ENCODE data around the gene F2RL3. TPM values are rescaled to one million over a fixed set of nuclear protein-coding genes. Genes with fewer than 3 reads are reported as not detected.

The F2RL3 gene
- total RNA-seq (2014; rRNA removed; shearing (Covaris generic)), result not detected in 2 replicates
- not detected in 2 replicates for polyA plus RNA-seq (2014; cell fraction: nucleus; rRNA removed)

DNA sequence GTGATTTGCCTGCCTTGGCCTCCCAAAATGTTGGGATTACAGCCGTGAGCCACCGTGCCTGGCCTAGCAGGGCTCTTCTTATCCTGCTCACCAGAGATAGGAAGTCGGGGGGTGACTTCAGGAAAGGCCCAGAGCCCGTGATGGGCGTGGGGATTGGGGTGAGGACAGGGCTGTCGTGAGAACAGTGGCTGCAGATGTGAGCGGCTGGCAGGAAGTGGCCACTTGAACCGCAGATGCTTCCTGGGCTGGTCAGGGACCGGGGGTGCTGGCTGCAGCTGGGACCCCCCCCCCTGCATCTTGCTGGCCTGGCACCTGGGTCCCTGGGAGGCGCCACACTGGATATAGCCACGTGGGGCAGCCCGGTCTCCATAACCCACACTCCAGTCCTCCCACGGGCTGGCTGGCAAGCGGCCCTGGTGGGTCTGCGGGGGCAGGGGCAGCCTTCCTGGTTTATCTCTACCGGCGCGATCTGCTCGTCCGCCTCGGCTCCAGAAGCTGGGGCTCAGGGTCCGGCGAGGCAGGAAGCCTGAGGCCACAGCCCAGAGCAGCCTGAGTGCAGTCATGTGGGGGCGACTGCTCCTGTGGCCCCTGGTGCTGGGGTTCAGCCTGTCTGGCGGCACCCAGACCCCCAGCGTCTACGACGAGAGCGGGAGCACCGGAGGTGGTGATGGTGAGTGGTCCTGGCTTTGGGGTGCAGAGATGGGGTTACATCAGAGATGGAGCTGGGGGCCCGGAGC lies at the start of gene F2RL3:
Gene F2RL3 (plus strand): TSS at position 371 of the 737 bp plus-strand sequence. CDS start 191 bp downstream, at position 562.
- DNase-seq (ENCODE audit: extremely low read depth, low read depth), result no peak

DNA sequence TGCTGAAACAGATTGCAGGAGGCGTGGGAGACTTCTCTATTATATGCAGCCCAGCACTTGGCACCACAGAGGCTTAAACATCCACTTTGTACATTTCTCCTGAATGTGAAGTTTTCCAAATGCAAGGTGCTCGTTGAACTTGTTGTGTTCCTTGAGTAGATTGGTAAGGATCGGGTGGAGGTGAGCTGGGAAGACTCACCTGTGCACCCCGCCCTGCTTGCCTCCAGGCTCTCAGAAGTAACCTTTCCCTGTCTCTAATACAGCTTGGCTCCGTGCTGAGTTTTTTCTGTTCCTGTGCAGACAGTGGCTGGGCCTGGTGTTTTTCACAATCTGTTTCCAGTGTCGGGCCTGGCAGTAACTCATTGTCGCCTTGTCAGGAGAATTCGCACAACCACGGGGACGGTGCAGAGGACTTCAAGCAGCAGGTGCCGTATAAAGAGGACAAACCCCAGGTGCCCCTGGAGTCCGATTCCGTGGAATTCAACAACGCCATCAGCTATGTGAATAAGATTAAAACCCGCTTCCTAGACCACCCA lies 47.3 kb upstream of the F2RL3 start:
- no peak for DNase-seq (ENCODE audit: extremely low read depth, low read depth)

DNA sequence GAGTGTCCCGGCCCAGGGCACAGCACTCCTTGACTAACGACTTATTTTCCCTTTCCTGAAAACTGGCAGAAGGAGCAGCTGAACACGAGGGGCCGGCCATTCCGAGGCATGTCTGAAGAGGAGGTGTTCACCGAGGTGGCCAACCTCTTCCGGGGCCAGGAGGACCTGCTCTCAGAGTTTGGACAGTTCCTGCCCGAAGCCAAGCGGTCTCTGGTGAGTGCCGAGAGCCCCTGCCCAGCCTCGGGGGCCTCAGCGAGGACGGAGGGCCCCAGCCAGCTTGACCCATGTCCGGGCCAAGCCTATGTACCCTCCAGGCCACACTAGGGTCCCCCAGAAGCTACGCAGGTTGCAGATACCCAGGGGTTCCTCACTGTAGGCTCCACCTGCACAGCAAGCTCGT lies 41.9 kb upstream of the F2RL3 start:
- DNase-seq (ENCODE audit: extremely low read depth, low read depth), result no peak

DNA sequence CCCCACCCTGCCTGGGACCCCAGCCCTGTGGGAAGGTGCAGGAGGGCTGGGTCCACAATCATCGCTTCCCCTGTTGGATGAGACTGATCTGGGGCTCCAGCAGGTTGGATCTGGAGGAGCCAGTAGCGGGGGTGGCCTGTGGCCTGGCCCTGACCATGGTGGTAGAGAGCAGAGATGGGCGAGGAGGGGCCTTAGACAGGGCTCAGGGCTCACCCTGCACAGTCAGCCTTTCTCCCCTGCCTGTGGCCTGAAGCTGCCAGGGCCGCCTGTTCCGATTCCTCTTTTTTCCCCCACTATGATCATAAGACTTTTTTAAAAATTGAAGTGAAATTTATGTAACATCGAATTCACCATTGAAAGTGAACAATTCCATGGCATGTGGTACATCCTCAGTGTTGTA lies 41.4 kb upstream of the F2RL3 start:
- no peak for DNase-seq (ENCODE audit: extremely low read depth, low read depth)

DNA sequence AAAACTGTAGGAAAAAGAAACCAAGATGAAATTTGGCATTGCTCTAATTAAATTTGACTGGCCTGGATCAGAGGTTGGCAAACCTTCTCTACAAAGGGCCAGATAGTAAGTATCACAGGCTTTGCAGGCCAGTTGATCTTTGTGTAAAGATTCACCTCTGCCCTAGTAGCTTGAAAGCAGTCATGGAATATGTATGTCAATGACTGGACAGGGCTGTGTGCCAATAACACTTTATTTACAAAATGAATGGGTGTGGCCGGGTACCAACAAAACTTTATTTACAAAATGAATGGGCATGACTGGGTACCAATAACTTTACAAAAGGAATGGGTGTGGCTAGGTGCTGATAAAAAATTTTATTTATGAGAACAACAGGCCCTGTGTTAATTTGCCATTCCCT lies 39.6 kb upstream of the F2RL3 start:
- peak; percentile 46 for DNase-seq (ENCODE audit: extremely low read depth, low read depth)

DNA sequence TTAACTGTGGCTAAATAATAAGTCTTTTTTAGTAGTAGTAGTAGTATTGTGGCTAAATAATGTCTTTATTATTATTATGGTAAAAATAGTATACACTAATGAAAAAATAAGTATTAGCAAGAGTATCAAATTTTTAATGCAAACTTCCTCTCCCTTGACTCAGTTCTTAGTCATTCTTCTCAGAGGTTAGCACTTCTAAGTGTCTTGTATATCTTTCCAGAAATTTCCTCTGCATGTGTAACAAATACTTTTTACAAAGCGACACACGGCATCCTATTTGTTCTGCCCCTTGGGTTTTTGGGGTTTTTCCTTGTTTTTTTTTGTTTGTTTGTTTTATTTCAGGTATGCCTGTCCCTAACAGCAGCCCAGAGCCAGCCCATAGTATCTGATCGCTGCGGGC lies 38.7 kb upstream of the F2RL3 start:
- no peak for DNase-seq (ENCODE audit: extremely low read depth, low read depth)

DNA sequence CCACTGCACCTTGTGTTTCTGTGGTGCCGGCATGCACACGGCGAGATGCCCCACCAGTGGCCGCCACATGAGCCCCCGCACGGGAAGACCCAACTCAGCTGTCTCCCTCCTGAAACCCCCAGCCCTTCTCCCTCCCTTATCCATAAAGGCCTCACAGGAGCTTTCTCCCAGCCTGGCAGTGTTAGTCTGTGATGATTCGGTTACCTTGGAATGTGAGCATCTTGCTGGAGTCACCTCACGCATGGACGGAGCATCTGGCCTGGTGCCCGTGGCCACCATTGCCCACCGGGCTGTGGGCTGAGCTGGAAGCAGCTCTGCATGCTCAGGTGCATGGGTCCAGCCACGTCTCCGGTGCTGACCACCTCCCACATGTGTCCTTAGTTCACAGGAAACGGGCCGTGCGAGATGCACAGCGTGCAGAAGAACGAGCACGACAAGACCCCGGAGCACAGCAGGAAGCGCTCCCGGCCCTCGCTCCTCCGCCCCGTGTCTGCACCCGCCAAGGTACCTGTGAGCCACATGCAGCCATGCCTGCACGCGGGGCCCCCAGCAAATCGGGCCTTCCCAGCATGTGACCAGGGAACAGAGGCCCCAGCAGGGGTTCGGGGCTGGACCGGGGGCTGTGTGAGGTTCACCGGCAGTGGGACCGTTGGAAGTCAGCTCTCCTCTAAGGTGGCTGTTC lies 37.6 kb upstream of the F2RL3 start:
- no peak for DNase-seq (ENCODE audit: extremely low read depth, low read depth)

DNA sequence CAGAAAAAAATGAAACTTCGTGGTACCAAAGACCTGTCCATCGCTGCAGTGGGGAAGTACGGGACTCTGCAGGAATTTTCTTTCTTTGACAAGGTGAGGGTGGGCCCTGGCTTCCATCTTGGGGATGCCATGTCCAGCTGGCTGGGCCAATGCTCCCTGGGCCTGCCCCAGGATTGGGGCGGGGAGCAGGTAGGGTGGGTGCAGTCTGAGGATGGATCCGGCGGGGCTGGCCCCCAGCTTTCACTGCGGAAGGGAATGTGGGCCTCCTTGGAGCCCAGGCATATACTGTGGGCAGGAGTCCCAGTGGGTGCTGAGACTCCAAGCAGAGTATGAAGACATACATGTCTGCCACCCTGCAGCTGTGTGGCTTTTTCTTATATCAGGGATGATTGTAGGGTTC lies 35.7 kb upstream of the F2RL3 start:
- no peak for DNase-seq (ENCODE audit: extremely low read depth, low read depth)

DNA sequence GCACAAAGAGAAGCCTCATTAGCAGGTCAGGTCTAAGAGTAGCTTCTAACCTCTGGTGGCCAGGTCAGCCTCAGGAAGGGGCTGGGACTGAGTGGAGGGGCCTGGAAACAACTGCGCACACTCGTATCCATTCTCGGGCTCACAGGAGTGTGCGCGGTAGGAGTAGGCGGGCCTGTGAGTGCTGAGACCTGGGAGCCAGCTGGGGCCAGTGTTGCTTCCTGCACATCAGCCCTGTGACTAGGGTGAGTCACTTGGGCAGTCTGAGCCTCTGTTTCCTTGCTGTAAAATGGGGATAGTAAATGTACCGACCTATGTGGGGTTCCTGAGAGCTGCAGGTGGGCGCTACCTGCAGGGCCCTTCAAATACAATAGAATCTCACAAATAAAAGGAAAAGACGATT lies 32.7 kb upstream of the F2RL3 start:
- DNase-seq (ENCODE audit: extremely low read depth, low read depth), result no peak

DNA sequence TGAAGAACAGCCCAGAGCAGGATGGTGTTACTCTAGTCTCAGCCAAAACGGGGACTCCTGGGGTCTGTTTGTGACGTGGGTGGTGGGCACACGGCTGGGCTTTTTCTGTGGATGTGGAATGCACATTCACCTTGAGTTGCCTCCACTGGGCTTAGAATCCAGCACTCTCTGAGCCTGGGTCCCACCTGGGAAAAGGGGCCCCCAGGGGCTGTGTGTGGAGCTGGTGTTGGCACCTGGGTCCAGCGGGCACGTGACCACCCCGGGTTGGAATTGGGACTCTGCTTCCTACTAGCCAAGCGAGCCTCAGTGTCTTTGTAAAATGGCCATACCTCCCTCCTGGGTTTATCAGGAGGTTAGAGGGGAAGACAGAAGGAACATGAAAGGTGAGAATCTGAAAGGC lies 29.2 kb upstream of the F2RL3 start:
- no peak for DNase-seq (ENCODE audit: extremely low read depth, low read depth)

DNA sequence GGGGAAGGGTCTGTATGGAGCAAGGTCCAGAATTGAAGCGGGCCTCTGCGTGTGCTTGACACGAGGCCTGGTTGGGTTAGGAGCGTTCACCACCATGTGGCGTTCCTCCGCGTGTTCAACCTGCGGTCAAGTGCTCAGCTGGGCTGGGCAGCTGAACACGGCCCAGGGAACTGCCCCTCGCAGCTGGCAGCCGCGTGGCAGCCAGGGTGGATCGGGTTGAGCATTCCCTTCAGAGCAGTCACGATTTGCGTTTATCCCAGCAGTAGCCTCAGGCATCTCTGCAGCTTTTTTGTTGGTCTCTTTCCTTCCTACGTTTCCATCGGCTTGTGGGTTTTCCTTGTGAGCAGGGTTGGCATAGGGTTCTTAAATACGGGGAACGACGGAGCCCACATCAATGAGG lies 28.7 kb upstream of the F2RL3 start:
- DNase-seq (ENCODE audit: extremely low read depth, low read depth), result no peak

DNA sequence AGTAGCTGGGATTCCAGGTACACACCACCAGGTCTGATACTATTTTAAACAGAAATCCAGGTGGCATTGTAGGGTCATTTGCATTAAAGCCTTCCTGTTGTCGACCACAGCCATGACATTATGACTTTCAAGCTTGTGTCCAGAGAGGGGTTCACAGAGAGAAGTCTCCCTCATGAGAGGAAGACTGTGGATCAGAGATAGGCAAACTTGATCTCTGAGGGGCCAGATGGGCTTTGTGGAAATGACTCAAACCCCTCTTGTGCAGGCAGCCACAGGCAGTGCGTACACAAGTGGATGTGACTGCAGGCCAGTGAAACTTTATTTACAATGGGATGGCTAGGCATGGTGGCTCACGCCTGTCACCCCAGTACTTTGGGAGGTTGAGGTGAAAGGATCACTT lies 27.8 kb upstream of the F2RL3 start:
- DNase-seq (ENCODE audit: extremely low read depth, low read depth), result no peak

DNA sequence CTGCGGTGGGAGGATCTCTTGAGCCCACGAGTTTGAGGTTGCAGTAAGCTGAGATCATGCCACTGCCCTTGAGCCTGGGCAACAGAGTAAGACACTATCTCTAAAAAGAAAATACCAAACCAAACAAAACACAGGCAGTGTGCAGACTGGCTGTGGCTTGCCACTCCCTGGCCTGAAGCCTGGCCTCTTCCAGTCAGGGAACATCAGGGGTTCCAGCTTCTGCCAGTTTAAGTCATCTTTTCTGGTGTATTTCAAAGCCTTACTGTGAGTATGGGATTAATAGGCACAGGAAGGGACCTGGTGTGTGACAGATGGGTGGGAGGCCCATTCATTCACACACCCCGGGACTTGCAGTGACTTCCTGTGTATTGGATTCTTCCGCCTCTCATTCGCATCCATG lies 27.0 kb upstream of the F2RL3 start:
- no peak for DNase-seq (ENCODE audit: extremely low read depth, low read depth)

DNA sequence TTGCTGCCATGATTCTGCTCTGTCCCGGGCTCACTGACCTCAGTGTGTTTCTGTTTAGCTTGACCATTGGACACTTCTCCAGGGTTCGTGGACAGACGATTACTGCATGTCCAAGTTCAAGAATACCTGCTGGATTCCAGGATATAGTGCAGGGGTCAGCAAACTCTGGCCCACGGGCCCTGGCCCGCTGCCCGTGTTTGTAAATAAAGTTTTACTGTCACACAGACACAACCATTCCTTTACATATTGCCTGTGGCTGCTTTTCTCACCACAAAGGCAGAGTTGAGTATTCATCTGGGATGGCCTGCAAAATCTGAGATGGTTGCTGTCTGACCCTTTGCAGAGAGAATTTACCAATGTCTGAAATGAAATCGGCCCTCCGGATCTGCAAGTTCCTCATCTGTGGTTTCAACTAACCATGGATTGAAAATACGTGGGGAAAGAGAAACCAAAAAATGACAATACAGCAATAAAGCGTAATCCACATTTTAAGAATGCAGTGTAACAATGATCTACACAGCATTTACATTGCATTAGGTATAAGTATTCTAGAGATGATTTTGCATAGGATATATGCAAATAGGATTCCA lies 25.9 kb upstream of the F2RL3 start:
- no peak for DNase-seq (ENCODE audit: extremely low read depth, low read depth)

DNA sequence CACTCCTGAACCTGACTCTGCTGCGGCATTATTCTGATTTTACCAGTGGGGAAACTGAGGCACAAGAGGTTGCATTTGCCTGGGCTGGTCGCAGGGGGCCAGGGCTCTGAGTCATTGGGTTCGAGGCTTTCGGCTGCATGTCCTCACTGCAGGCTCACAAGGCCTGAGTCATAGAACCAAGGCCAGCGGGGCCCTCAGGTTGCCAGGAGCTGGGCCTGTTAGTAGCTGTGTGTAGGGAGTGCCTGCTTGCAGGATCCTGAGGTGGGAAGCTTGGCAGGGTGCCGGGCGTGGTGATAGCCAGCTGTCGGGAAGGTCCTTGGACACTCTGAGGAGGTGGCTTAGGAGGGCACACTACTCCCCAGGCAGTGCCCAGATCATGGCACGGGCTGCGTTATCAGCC lies 21.6 kb upstream of the F2RL3 start:
- DNase-seq (ENCODE audit: extremely low read depth, low read depth), result no peak

DNA sequence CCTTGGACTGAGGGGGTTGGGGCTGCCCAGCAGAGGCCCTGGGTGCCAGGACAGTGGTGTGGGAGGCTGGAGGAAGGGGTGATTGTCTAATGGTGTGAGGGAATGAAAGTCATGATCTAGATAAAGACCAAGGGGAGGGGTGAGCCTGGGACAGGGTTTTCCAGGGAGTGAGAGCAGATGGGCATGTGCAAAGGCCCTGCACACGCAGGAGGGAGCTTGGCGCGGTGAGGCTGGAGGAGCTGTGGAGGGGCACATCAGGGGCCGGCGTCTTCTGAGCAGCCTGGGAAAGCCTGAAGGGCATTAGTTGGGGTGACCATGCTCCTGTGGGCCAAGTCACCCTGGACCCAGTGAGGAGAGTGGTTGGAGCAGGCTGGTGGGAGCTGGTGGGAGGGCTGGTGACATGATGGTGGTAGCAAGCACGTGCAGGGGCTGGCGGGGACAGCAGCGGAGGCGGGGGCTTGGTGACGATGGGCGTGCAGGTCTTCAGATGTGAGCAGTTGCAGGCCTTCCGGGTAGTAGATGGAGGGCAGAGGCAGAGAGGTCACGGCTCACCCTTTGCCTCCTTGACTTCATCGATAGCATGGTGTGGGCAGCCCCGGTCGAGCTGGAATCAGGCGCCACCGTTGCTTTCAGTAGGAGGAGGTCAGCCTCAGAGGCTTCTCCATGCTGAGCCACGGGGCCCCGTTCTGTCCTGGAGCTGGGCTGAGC lies 20.2 kb upstream of the F2RL3 start:
- DNase-seq (ENCODE audit: extremely low read depth, low read depth), result no peak

DNA sequence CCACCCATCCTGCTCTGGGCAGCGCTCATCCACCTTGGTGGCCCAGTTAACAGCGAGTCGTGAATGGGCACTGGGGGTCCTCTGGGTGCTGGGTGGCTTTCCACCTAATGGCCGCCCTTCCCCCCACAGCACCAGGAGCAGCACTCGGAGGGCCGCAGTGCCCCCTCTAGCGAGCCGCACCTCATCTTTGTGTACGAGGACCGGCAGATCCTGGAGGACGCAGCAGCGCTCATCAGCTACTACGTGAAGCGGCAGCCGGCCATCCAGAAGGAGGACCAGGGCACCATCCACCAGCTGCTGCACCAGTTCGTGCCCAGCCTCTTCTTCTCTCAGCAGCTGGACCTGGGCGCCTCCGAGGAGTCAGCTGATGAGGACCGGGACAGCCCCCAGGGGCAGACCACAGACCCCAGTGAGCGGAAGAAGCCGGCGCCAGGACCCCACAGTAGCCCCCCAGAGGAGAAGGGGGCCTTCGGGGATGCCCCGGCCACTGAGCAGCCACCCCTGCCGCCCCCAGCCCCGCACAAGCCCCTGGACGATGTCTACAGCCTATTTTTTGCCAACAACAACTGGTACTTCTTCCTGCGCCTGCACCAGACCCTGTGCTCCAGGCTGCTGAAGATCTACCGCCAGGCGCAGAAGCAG lies 19.3 kb upstream of the F2RL3 start:
- DNase-seq (ENCODE audit: extremely low read depth, low read depth), result no peak

DNA sequence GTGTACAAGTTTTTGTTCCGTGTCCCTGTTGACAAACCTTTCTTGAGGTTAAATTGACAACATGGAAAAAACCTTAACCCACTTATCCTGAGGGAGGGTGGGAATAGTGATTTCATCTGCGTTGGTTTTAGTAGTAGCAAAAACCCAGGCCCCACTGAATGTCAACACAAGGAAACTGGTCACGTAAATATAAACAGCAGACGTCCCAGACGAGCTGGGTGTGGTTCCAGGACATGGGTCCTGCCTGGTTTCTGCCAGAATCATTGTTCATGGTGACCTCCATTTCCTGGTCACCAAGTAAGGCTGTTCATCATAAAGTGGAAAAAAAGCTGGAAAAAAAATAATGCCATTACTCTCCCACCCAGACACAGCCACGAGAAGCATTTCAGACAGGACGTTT lies 16.9 kb upstream of the F2RL3 start:
- no peak for DNase-seq (ENCODE audit: extremely low read depth, low read depth)

DNA sequence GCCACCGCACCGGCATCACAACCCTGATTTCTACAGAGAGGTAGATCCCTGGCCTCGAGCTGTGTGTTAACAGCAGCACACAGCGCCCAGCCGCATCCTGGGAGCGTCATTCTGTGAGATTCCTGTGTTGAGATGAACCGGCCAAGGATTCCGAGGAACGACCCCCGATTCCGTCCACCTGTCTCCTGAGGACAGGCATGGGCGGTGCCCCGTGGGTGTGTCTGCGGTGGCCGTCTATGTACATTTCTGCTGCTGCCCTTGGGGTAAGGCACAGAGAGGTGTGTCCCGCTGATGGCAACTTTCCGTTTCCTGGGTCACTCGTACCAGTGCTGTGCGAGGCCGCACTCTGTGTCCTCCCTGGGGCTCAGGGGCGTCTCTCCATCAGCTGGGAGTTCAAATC lies 16.1 kb upstream of the F2RL3 start:
- DNase-seq (ENCODE audit: extremely low read depth, low read depth), result no peak

DNA sequence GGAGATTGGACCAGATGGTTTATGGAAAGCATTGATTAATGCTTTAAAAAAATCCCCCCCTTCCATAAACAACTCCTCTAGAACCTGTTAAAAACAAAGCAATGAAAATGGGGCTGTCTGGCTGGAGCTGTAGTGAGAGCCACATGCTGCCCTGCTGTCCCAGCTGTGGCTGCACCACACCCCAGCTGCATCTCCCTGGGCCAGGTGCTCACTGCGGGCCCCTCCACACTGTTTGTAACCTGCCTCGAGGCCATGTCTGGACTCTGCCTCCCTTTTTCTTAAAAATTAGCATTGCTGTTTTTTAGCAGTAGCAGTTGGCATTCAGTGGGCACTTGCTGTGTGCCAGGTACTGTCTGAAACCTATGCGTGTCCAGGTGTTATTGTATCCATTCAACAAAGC lies 15.2 kb upstream of the F2RL3 start:
- no peak for DNase-seq (ENCODE audit: extremely low read depth, low read depth)
